ENCODE results near the gene TGFB1.

GRCh38 chr19:41323430-41324125 lies 30.1 kb downstream of the TGFB1 start:
- TF ChIP-seq ZNF70 (CRISPR knock-in tag; IDR thresholded peaks at IDR 0.05), result no peak
- no peak for TF ChIP-seq ZFP30 (CRISPR knock-in tag; IDR thresholded peaks at IDR 0.05)
- TF ChIP-seq CSDC2 (CRISPR knock-in tag; IDR thresholded peaks at IDR 0.05), result peak; percentile 35; the same call in 1 of the 2 replicates
- no peak for TF ChIP-seq BACH2 (CRISPR knock-in tag; IDR thresholded peaks at IDR 0.05; ENCODE audit: borderline replicate concordance)
- TF ChIP-seq SNAI2 (CRISPR knock-in tag; IDR thresholded peaks at IDR 0.05), result no peak; the same call in 1 of the 2 replicates
- no peak; the same call in 1 of the 2 replicates for TF ChIP-seq ZFP3 (CRISPR knock-in tag; IDR thresholded peaks at IDR 0.05)
- peak; percentile 99 for TF ChIP-seq PATZ1 (CRISPR knock-in tag; IDR thresholded peaks at IDR 0.05; ENCODE audit: borderline replicate concordance)
- TF ChIP-seq ESRRG (CRISPR knock-in tag; IDR thresholded peaks at IDR 0.05), result no peak
- no peak for TF ChIP-seq ARNTL (CRISPR knock-in tag; IDR thresholded peaks at IDR 0.05; ENCODE audit: borderline replicate concordance, low read depth)
- TF ChIP-seq ISL1 (CRISPR knock-in tag; IDR thresholded peaks at IDR 0.05), result no peak; the same call in 1 of the 2 replicates
